CD4-positive, alpha-beta T cell treated with Interleukin-6 for 4 hours (primary cell): ENCODE results near the gene CLCN5.

Source experiments
- DNase-seq: peaks from one replicate; pipeline ENCODE4 v3.0.0-alpha.2; 2020; ENCODE audit warnings: mixed read lengths

The CLCN5 gene

DNA sequence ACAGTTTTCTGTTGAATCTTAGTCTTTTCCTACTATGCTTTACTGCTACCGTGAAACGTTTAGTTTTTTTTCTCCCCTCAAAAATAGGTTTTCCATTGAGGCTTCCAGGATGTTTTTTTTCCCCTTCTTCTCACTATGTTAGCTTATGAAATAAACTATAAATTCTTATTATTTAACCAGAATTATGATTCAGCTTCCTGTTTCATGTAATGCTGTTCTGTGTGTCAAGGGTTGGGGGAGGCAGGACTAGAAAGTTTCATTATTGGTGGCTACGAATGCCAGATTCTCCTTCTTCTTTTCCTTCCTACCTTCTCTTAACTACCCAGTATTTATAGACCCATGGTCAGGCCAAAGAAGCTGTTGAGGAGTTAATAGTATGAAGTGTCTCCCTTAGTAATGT is 11.8 kb downstream of the CLCN5 start:
- DNase-seq: no peak

DNA sequence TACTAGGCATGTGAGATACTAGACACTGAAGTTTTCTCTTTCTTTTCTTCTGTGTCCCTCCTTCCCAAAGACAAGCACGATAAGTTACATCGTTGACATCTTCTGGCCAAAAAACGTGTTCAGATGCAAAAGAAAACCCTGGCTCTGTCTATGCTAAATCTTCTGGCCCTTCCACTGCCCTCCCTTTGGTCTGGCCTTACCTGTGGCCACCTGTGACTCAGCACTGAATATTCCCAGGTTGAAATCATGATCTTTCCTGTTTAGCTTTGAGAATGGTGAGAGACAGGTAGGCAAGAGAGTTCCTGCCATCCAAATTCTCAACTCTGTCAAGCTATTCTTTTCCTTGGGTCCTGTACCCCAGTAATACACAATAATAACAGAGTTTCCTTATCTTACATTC is 12.3 kb downstream of the CLCN5 start:
- no peak for DNase-seq

DNA sequence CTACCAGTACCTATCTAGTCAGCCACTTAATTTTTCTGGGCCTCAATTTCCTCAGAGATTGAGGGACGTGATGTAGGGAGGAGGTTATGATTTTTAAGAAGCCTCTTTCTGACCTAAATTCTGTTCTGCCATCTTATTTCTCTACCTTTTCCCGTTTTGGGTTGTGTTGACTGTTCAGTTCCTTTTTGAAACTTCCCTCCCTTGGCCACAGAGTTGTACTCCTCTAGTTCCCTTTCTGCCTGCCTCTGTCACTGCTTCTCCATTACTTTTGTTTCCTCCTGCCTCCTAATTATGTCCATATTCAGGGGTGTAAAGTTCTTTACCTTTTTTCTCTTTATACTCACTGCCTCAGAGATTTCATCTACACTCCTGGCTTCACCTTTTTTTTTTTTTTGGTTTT is 25.4 kb downstream of the CLCN5 start:
- DNase-seq: no peak

DNA sequence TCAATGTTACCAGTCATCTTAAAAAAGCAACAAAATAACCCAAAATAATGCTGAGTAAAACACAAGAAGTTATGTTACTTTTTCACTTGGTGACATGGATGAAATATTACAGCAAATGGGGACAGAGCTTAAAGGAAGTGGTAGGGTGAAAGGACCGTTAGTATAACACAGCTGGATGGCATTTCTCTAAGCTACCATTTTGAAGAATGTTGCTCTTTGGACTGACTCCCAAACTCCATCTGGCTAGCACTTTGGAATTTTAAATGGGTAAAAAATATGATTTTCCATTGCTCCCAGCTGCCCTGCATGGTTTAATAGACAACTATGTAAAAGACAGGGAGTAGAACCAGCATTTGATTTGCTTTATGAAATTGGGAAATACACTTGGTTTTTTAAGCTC is 27.6 kb downstream of the CLCN5 start:
- no peak for DNase-seq

DNA sequence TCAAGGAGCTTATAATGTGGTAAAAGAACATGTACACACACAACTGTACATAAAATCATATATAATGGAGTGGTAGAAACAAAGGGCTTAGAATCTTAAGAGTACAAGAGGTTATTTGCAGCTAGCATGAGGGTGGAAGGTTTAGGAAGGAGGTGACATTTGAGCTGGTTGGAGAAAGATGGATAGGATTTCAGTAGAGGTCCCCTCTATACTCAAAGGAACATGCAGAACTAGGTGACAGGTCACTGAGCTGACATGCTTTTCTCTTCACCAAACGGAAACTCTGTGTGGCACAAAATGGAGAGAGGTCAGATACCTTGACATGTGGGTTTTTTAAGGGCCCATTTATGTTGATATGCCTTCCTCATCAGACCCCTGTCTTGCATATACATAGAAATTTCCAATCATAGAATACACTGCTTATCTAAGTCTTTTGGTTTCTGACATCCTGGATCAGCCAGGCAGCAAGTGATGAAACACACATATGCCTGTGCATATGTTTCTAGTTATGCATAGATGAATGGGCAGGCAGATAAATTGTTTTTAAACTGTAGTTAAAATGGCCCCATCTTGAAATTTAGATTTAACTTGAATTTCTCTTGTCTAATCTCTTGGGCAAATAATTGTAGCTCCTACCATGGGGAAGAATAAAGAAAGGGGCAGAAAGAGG is 29.3 kb downstream of the CLCN5 start:
- no peak for DNase-seq

DNA sequence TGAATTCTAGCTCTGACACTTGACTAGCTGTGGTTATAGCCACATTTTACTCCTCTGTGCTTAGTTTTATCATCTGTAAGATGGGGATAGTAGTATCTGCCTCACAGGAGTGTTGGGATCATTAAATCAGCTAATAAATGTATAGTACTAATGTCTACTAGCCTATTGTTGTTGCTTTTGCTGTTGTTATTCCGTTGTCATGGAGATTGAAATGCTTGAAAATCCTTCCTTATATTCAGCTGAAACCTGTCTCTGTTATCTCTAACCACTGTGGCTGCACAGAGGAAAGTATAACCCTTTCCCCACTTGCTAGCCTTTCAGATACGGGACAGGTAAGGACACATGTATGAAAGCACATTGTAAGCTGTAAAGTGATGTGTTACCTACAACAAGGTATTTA is 33.9 kb downstream of the CLCN5 start:
- no peak for DNase-seq

DNA sequence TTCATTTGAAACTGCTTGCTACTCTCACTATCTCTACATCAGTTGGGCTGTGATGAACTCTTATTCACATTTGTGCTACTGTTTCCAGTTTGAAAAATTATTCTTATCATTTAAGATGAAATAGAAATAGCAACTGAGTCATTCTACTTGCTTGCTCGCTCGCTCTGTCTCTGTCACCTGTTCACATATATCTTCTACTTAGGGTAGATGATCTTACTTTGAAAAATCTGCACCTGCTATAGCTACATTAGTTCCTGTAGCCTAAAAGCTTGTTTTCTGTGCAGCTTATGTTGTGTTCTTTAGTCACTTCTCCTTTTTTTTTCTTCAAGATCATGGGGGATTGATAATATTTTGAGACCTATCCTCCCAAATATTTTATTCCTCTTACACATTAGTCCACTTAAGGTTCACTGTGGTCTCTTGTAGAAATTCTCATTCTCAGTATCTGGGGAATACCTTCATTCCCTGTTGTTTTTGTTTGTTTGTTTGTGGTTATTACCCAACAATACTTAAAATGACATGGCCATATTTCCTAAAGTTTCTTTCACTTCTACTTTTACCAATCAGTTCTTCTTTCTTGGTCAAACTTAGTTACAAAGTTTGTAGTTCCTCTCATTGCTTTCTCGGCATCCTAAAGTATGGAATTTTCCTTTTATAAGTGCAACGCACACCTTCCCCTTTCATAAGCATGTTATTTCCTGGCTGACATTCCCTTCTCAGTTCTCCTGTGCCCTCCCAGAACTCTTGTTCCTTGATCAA is 36.5 kb downstream of the CLCN5 start:
- DNase-seq: no peak

DNA sequence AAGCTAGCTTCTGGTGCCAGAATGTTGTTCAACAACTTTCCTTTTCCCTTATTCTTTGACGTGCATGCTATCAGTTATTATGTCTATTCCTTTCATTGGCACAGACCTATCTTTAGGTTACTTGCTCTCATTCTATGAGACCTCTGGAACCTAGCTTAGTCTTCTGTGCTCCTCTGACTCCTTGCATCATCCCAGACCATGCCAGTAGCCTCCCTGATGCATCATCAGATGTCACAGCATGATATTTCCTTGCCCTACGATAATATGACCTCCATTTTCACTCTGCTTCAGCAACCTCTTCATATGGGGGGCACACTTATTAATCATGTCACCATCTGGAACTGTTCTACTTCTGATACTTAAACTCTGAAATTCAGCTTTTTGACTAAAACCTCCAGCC is 37.2 kb downstream of the CLCN5 start:
- DNase-seq: no peak

DNA sequence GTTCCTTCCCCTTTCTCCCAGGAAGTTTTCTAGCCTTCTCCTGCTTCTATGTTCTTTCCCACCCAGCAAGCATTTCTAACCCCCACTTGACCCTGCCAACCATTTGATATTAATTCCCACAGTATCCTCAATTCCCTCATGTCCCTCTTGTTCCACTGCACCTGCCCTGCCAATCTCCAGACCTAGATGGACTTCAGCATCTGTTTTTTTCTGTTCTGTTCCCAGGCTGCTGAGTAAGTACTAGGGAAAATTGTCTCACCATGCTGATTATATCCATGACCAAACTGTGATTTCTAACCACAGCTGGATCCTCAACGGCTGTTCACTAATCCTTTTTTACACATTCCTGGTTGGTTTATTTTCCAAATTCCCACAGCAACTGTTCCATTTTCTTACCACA is 37.7 kb downstream of the CLCN5 start:
- DNase-seq: no peak

DNA sequence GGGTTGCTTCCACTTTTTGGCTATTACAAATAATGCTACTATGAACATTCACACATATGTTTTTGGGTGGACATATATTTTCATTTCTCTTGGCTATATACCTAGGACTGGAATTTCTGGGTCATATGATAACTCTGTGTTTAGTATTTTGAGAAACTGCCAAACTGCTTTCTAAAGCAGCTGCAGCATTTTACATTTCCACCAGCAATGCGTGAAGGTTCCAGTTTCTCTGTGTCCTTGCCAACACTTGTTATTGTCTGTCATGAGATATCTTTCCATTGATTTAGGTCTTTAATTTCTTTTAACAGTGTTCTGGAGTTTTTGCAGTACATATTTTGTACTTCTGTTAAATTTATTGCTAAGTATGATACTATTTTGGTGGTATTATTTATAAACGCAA is 48.3 kb downstream of the CLCN5 start:
- DNase-seq: no peak

DNA sequence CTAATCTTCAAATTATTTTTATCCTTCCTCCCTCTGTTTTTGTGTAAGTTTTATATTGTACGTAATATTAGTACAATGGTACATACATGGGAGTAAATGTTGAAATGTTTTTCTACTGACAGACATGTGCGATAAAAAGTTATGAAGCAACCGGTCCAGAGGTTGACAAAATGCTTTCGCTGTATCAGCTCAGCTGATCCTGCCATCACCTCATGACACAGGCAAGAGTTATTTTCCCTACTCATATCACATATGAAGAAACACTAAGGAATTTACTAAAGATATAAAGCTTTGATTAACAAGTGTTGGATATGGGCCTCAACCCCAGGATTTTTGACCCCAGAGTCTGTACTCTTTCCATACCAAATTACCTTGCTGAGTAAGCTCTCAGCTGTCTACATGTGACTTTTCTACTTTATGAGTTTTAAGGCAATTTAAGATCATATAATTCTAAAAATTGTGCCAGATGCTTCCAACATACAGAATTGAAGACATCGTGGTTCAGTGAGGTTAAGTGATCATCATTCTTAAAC is 50.0 kb downstream of the CLCN5 start:
- DNase-seq: no peak

DNA sequence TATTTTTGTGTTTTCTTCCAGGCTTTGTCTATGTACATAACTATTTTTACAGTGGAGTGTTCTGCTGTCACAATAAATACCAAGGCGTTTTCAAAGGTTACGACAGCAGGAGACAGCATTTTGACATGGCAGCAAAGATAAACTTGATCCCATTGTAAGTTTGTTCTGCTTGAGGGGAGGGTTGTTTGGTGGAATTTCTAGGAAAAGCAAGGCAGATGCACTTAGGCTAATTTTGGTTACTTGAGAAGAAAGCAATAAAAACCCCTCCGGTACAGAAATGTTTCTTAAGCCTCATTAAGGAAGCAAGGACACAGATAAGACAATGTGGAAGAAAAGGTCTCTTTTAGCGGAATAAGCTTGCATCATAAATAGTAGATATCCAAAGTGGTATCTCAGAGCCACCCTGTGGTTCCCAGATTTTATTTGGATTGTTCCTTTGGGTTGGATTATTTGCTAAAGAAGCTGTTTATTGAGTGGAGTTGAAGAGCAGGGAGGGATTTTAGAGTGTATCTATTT is 54.3 kb downstream of the CLCN5 start:
- no peak for DNase-seq

DNA sequence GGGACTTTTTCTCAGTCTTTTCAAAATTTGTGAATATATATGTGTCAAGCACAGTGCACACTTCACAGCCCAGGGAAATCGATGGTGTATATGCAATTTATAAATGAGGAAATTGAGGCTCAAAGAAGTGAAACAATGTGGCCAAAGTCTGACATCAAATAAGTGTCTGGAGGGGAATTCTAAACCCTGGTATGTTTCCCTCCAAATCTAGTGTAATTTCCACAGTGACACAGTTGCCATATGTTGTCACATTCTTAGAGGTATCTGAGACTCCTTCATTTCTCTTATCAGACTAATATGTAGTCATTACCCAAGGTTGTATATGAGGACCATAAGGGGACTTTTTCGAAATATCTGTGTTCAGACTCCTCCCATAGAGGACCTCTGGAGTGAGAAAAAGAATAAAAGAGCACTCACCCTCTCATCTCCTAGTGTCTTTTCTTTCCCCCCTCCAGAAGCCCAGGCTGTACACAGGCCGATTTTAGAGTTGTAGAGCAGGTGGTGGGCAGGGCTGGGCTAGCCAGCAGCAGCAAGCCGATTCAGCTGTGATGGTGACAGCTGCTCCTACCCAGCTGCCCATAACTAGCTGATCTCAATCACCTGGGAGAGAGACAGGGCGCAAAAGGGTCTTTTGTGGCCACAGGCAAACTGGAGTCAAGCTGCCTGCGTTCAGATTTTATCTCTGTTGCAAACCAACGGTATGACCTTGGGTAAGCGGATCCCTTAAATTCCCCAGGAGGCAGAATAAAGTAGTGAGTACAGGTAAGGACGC is 55.1 kb downstream of the CLCN5 start:
- DNase-seq: no peak

DNA sequence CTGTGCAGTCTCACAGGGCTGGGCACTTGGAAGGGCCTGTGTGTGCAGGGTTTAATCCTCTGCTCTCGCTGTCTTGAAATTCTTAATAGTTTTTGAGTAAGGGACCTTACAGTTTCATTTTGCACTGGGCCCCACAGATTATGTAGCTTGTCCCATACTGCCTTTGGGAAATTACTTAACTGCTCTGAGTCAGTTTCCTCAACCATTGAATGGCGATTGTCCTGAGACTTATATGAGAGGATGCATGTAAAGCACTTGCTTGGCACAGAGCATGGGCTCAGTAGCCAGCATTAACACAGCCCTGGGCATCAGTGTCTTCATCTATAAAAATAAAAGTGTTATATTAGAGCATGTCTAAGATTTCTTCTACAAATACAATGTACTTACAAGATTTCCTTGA is 55.8 kb downstream of the CLCN5 start:
- DNase-seq: no peak

DNA sequence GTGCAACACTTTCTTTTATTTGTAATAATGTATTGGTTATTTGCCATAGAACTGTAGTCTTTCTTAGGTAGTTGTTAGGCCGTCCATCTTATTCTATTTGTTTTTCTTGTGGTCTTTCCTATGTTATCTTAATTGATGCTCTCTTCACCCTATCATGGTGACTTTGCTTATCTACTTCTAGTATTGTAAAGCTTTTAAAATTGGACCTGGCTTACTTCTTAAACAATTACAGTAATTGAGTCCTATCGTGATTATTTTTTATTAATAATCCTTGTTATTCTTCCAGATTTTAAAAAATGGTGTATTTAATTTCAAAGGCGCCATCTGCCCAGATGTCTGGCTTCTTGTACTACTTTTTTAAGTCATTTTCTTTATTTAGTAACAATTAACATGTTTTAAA is 63.7 kb downstream of the CLCN5 start:
- no peak for DNase-seq

DNA sequence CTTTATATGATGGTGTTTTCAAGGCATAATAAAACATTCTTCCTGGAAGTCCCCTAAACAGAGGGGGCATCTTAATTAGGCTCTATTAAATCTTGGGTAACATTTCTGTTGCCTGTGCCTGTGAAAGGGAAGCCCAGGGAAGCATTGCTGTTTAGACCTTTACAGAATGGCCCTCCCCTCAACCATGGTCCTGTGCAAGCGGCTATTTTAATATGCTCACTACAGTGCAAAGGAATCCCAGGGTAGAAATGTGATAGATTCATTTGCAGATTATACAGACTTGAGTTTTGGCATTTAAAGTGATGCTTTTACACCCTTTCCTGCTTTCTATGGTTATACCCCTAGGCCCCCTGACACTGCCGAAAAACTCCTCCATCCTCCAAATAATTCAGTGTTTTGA is 65.3 kb downstream of the CLCN5 start:
- DNase-seq: no peak

DNA sequence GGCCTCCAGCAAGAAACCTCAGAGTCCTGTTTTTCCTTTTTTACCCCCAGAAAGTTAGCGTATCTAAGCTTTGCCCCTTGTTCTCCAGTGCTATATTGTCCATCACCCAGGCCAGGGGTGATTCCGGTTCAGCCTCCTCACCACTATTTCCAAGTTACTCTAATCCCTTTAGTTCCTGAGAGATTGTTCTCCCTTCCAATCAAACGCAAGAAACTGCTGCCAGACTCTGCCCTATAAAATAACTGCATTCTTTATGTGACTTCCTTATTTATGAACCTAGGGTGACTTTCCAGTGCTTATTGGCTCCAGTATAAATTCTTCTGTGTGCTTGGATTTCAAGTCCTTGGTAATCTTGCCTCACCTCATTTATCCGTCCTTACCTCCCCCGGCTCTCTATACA is 65.7 kb downstream of the CLCN5 start:
- DNase-seq: no peak

DNA sequence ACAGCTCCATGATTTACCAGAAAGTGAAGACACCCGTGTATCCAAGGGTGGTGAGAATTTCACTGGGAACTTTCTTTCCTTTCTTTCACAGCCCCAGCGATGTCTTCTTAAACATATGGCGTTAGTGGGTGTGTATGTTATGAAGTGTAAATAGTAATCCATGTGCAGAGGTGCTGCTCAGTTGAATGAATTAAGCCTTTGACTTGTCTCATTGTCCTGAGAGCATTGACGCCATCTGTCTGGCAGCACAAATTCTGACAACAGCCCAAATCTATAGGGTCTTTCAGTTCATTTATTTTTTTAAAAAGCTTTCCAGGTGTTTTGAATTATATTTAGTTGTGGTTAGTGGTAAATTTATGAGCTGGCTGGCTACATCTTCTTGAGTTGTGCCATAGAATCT is 69.4 kb downstream of the CLCN5 start:
- no peak for DNase-seq

DNA sequence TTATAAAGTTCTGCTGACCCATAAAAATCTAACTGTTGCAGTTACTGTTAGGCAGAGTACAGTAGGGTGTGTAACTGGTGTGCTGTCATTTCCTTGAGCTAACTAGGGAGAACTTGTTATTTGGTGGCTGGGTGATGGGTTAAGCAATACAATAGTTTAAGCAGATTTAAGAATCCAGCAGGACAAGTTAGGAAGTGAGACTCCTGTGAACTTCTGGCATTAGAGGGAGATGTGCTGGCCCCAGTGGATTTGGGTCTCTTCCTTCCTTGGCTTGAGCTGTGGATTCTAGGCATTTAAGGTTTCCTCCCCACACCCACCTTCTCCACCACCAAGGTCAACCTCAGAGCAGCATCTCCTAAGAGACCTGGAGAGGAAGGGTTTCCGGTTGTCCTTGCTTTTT is 70.5 kb downstream of the CLCN5 start:
- DNase-seq: no peak

DNA sequence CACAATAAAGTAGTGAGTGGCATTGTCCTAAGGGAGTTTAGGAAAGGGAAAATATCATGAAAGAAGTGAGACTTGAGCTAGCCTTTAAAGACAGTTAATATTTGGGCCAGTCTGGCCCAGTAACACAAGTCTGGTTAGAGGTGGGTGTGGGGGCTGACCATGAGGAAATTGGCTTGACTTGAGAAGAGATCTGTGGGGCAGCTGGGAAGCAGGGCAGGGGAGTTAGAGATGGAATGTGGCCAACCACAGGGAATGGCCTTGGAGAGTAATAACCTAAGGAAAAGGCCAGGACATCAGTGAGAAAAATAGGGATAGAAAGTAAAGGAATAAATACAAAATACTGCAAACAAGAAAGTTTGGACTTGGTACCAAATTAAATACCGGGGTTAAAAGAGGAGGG is 71.3 kb downstream of the CLCN5 start:
- DNase-seq: no peak

DNA sequence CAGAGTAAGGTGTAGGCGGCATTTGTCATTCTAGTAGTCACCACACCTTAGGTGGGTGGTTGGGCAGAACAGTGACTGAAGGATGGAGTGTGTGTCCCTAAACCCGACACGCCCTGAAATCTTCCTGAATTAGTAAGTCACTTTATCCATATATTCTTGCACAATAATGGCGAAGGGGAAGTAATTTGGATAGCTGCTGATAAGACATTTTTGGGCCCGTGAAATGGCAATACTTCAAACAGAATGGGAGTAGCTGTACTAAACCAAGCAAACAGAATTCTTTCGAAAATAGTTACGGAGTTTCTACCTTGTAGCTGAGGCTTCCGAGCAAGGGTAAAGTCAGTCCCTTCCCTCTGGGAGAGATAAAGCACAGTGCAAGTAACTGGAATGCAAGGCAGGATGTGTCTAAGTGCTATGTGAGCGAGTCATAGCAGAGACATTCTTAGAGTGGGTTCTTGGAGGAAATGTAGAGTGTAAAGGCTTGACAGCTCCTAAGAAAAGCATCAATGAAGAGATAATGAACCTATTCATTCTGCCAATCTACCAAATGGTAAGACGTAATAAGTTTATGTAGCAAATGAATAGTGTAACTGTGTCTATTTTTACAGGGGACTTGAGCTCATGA is 72.8 kb downstream of the CLCN5 start:
- DNase-seq: no peak

DNA sequence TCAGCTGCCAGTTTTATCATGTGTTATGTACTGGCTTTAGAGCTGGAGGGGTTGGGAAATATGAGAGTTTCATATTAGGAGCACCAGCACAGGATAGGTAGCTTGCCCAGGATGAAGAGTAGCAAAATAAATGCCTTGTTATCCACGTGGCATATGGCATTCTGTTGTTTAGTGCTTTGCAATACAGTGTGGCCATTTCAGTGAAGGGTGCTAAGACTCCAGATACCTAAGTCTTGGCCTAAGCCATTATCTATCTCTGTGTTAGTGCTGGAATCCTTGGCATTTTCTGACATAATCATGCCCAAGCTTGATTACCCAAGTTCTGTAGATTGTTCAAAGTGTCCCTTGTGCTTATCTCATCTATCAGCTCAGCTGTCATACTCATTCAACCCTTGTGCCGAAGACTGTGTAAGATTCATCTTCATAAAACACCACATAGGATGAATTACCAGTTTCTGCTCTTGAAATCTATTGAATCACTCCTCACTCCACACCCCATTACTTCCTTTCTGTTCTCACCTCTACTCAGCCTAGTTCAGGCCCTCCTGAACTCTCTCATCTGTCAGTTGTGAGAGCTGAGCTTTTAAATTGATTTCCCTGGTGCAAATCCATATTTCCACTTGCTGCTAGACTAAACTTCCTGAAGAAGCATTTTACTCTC is 73.5 kb downstream of the CLCN5 start:
- no peak for DNase-seq

DNA sequence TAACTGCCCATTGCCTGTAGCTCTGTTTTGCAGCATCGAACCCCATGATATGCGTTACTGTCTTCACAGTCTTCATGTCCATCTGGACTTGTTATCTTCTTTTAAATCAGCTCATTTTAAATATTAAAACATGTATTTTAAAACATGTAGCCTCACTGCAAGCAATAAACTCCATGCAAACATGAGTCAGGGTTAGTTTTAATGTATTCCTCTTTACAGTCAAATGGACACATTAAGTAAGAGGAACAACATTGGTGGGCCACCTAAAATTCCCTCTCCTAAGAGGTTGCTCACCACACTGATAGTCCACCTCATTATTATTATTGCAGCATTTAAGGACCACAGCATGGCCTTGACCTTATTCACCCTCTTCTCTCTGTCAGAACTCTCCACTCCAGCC is 74.1 kb downstream of the CLCN5 start:
- no peak for DNase-seq
